CD14-positive monocyte (primary cell): ENCODE measurements around the gene GPRIN1. TPM values are rescaled to one million over a fixed set of nuclear protein-coding genes. Genes with fewer than 3 reads are reported as not detected.
"Not testable (repeated sequence)": the region's sequence is repeated elsewhere in the genome, so short reads cannot be mapped to it uniquely, and the experiment has no call there.

Source experiments
- DNase-seq, 3 donors: peaks; one replicate each; pipeline ENCODE4 v3.0.0-alpha.2; 2011 to 2022
- H2AFZ ChIP-seq: 2 replicates; pipeline ENCODE4 v1.6.0; 2012; ENCODE audit warnings: mild to moderate bottlenecking, low read depth, low read length, inconsistent platforms; ENCODE audit not compliant: insufficient read depth, poor library complexity, severe bottlenecking
- H3K27ac ChIP-seq, 2 donors: 1 replicate in 1 of 2; 2 replicates in 1 of 2; pipeline ENCODE4 v1.5.1; 2012 to 2013; ENCODE audit warnings: low read length in 2 of 2, control low read depth in 1 of 2, inconsistent platforms in 1 of 2, low read depth in 1 of 2, mild to moderate bottlenecking in 1 of 2
- H3K27me3 ChIP-seq, 2 donors: one replicate each; pipeline versions ENCODE4 v1.6.0 to v1.6.1; 2011 to 2013; ENCODE audit warnings: low read length in 2 of 2; ENCODE audit not compliant: control insufficient read depth in 2 of 2, insufficient read depth in 2 of 2
- H3K36me3 ChIP-seq, 2 donors: replicated peaks in 1 of 2; 1 replicate in 1 of 2; 2 replicates in 1 of 2; pipeline versions ENCODE4 v1.5.1 to v1.6.1; 2012 to 2013; ENCODE audit warnings: low read length in 2 of 2, control low read depth in 1 of 2, inconsistent platforms in 1 of 2, mild to moderate bottlenecking in 1 of 2; ENCODE audit not compliant: insufficient read depth in 2 of 2, control insufficient read depth in 1 of 2
- H3K4me1 ChIP-seq, 2 donors: 1 replicate in 1 of 2; 2 replicates in 1 of 2; pipeline versions ENCODE4 v1.5.1 to v1.6.1; 2012 to 2013; ENCODE audit warnings: low read length in 2 of 2, control low read depth in 1 of 2, inconsistent platforms in 1 of 2, mild to moderate bottlenecking in 1 of 2, moderate library complexity in 1 of 2; ENCODE audit not compliant: insufficient read depth in 2 of 2, control insufficient read depth in 1 of 2
- H3K4me2 ChIP-seq: replicated peaks from 2 replicates; pipeline ENCODE3; 2012; ENCODE audit warnings: low read length, moderate library complexity, mild to moderate bottlenecking; ENCODE audit not compliant: poor library complexity, severe bottlenecking; ENCODE audit errors: extremely low read depth
- H3K4me3 ChIP-seq, 3 experiments: fragments of 200-600 bp in 1 of 3; sonication (generic) in 1 of 3; replicated peaks in 1 of 3; 1 replicate in 2 of 3; 2 replicates in 1 of 3; pipeline ENCODE4 v1.5.1; 2011 to 2013; ENCODE audit warnings: low read length in 3 of 3, mild to moderate bottlenecking in 3 of 3, control low read depth in 2 of 3, low read depth in 2 of 3, inconsistent platforms in 1 of 3, moderate library complexity in 1 of 3
- H3K79me2 ChIP-seq: 2 replicates; pipeline ENCODE4 v1.6.0; 2012; ENCODE audit warnings: mild to moderate bottlenecking, control low read depth, inconsistent platforms, low read length, moderate library complexity; ENCODE audit not compliant: insufficient read depth
- H3K9ac ChIP-seq: 2 replicates; pipeline ENCODE4 v1.6.0; 2017; ENCODE audit warnings: low read length, mild to moderate bottlenecking; ENCODE audit not compliant: insufficient read depth, poor library complexity, severe bottlenecking
- H3K9me3 ChIP-seq, 2 donors: replicated peaks in 1 of 2; 1 replicate in 1 of 2; 2 replicates in 1 of 2; pipeline versions ENCODE4 v1.5.1 to v1.6.1; 2012 to 2013; ENCODE audit warnings: low read length in 2 of 2, control low read depth in 1 of 2; ENCODE audit not compliant: control insufficient read depth in 1 of 2, insufficient read depth in 1 of 2
- H4K20me1 ChIP-seq: 2 replicates; pipeline ENCODE4 v1.6.0; 2012; ENCODE audit warnings: mild to moderate bottlenecking, low read length, control low read depth, moderate library complexity; ENCODE audit not compliant: insufficient read depth
- H3K27ac Mint-ChIP-seq, 7 donors: one replicate each; pipeline ENCODE4 v1.8.0; 2020; ENCODE audit warnings: mild to moderate bottlenecking in 7 of 7, mixed read lengths in 7 of 7, moderate library complexity in 6 of 7, inconsistent platforms in 2 of 7
- H3K27me3 Mint-ChIP-seq, 3 donors: one replicate each; pipeline ENCODE4 v1.8.0; 2021 to 2022; ENCODE audit warnings: low read depth in 3 of 3, mild to moderate bottlenecking in 3 of 3, mixed read lengths in 3 of 3, moderate library complexity in 3 of 3, inconsistent platforms in 1 of 3
- H3K36me3 Mint-ChIP-seq, 2 donors: one replicate each; pipeline ENCODE4 v1.8.0; 2020; ENCODE audit warnings: mixed read lengths in 2 of 2, inconsistent platforms in 1 of 2, mild to moderate bottlenecking in 1 of 2
- H3K4me1 Mint-ChIP-seq: one replicate; pipeline ENCODE4 v1.8.0; 2020; ENCODE audit warnings: mild to moderate bottlenecking, mixed read lengths
- H3K4me3 Mint-ChIP-seq, 2 donors: one replicate each; pipeline ENCODE4 v1.8.0; 2020; ENCODE audit warnings: mild to moderate bottlenecking in 2 of 2, mixed read lengths in 2 of 2, moderate library complexity in 1 of 2
- H3K9me3 Mint-ChIP-seq, 7 donors: one replicate each; pipeline ENCODE4 v1.8.0; 2020 to 2022; ENCODE audit warnings: mixed read lengths in 7 of 7, mild to moderate bottlenecking in 6 of 7, moderate library complexity in 6 of 7, inconsistent platforms in 2 of 7
- WGBS: methylation state at CpG from one replicate; pipeline ENCODE4 v1.1.5; 2013; ENCODE audit warnings: missing lambda C conversion rate; ENCODE audit not compliant: insufficient coverage; 5-methylcytosine and 5-hydroxymethylcytosine counted together
- intact Hi-C, 2 donors: fragments of 100-400 bp; cut with micrococcal nuclease; formaldehyde crosslinking; loops; one replicate each; pipeline versions ENCODE4 v1.15.0 to v1.15.1; 2023
- polyA plus RNA-seq, 3 donors: library from polyadenylated mRNA; depleted of rRNA in 1 of 3; unstranded in 2 of 3; stranded (reverse) in 1 of 3; fragments of 300-500 nt in 2 of 3; fragments of >200 nt in 1 of 3; fragmentation: Illumina TruSeq in 2 of 3; gene quantifications; 1 replicate in 2 of 3; 2 replicates in 1 of 3; pipeline ENCODE4 v1.2.3, GENCODE V29; 2012 to 2021
- TF ChIP-seq, protein P1 (sequence below): fragments of 200-600 bp; IDR thresholded peaks from one replicate; pipeline ENCODE4 v1.8.0; 2022; ENCODE audit warnings: antibody characterized with exemption, mild to moderate bottlenecking

The GPRIN1 gene
- polyA plus RNA-seq, 3 donors = 0.05 to 0.30 (median 0.13) TPM

DNA sequence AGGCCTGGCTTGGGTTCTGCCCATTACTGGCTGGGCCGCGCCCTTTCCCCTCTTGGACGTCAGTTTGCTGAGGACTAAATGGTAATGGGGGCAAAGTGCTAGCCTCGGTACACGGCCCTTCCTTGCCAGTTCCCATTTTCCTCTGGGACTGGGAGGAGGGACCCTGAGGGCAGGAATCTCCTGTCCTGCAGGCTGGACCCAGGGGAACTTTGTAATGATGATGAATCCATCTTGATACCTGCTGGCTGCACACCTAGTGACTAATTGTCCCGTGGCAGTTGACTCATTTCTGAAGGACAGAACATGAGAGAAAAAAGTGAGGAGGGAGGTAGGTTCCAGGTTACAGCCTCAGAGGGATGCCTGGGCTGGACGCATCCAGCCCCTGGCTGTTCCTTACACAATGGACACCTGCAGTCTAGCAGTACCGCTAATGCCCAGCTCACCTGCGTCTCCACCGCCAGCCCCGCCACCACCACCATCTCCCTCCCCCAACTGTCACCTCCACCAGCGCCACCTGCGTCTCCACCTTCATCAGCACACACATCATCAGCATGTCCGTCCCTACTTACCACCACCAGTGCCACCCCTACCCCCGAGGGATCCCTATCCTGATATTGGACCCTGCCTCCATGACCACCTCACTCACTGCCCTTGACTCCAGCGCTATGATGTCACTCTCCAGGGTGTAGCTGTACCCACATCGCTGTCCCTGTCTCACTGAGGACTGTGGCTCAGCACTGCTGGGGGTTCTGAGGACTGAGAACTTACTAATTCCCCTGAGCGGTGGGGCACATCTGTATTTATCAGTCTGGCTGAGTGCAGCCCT is 56.5 kb downstream of the GPRIN1 start:
- DNase-seq = no peak
- peak overlapping the region in 4 of 7 donors; percentile 14 to 69 (median 50) for H3K27ac Mint-ChIP-seq
- WGBS = 85% methylated on average over 12 of the region's 18 CpGs
- peaks cover 17 to 34% (median 25%) of the 10 kb centered on the region in 3 donors for H3K27me3 Mint-ChIP-seq
- TF ChIP-seq, protein P1, sequence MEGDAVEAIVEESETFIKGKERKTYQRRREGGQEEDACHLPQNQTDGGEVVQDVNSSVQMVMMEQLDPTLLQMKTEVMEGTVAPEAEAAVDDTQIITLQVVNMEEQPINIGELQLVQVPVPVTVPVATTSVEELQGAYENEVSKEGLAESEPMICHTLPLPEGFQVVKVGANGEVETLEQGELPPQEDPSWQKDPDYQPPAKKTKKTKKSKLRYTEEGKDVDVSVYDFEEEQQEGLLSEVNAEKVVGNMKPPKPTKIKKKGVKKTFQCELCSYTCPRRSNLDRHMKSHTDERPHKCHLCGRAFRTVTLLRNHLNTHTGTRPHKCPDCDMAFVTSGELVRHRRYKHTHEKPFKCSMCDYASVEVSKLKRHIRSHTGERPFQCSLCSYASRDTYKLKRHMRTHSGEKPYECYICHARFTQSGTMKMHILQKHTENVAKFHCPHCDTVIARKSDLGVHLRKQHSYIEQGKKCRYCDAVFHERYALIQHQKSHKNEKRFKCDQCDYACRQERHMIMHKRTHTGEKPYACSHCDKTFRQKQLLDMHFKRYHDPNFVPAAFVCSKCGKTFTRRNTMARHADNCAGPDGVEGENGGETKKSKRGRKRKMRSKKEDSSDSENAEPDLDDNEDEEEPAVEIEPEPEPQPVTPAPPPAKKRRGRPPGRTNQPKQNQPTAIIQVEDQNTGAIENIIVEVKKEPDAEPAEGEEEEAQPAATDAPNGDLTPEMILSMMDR = no peak
- H3K4me1 Mint-ChIP-seq = peaks cover 58% of the 10 kb centered on the region
- no peak overlapping the region for H3K4me3 ChIP-seq
- no peaks in the 10 kb centered on the region for H3K9me3 ChIP-seq
- peaks cover 40 to 56% of the 10 kb centered on the region in 2 donors for H3K4me1 ChIP-seq
- intact Hi-C loops = no loop called here
- no peak overlapping the region for H3K9ac ChIP-seq
- H4K20me1 ChIP-seq = no peaks in the 10 kb centered on the region
- H3K4me3 Mint-ChIP-seq = peak overlapping the region in 1 of 2 donors; percentile 64
- peaks cover 0 to 1% (median 0%) of the 10 kb centered on the region in 7 donors for H3K9me3 Mint-ChIP-seq
- peaks cover 0 to 4% of the 10 kb centered on the region in 2 donors for H3K27me3 ChIP-seq
- no peaks in the 10 kb centered on the region for H3K36me3 ChIP-seq
- no peak overlapping the region for H3K27ac ChIP-seq
- no peaks in the 10 kb centered on the region for H3K79me2 ChIP-seq
- H2AFZ ChIP-seq = no peak overlapping the region
- no peaks in the 10 kb centered on the region for H3K36me3 Mint-ChIP-seq
- H3K4me2 ChIP-seq = no peak overlapping the region

DNA sequence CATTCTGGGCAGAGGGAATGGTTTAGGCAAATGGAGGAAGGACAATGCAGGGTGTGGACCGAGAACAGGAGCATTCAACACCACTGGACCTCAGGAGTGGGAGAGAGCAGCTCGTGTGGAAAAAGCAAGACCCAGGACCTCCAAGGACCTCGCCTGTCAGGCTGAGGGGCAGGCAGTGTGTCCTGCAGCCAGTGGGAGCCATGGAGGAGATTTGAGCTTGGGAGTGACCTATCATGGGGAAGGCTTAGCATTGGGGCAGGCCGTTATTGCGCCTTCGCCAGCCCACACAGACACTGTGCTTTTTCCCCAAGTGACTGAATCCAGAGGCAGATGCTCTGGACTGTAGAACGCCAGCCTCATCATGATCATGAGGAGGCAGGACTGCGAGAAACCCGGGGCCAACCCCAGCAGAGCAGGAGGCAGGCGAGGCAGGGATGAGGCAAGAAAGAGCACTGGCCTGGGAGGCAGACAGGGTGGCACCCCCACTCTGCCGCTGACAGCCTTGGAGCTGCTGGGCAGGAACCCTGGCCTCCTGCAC is 57.6 kb downstream of the GPRIN1 start:
- Mint-ChIP-seq H3K27ac (peak overlapping the region in 1 of 7 donors; percentile 52), H3K4me3 (peak overlapping the region in 1 of 2 donors; percentile 46), H3K27me3 (peaks cover 17 to 33% (median 25%) of the 10 kb centered on the region in 3 donors), H3K4me1 (peaks cover 68% of the 10 kb centered on the region), H3K36me3 (no peaks in the 10 kb centered on the region), H3K9me3 (no peaks in the 10 kb centered on the region)
- no peak for DNase-seq
- H3K27ac ChIP-seq = no peak overlapping the region
- no peaks in the 10 kb centered on the region for H3K79me2 ChIP-seq
- intact Hi-C loops = no loop called here
- WGBS = 92% methylated on average over 11 of the region's 11 CpGs
- peaks cover 49 to 66% of the 10 kb centered on the region in 2 donors for H3K4me1 ChIP-seq
- no peak overlapping the region for H3K4me2 ChIP-seq
- no peaks in the 10 kb centered on the region for H3K36me3 ChIP-seq
- peaks cover 0 to 4% of the 10 kb centered on the region in 2 donors for H3K27me3 ChIP-seq
- no peak overlapping the region for H2AFZ ChIP-seq
- H3K9ac ChIP-seq = no peak overlapping the region
- no peak overlapping the region for H3K4me3 ChIP-seq
- no peaks in the 10 kb centered on the region for H4K20me1 ChIP-seq
- H3K9me3 ChIP-seq = no peaks in the 10 kb centered on the region
- TF ChIP-seq, protein P1 = no peak

DNA sequence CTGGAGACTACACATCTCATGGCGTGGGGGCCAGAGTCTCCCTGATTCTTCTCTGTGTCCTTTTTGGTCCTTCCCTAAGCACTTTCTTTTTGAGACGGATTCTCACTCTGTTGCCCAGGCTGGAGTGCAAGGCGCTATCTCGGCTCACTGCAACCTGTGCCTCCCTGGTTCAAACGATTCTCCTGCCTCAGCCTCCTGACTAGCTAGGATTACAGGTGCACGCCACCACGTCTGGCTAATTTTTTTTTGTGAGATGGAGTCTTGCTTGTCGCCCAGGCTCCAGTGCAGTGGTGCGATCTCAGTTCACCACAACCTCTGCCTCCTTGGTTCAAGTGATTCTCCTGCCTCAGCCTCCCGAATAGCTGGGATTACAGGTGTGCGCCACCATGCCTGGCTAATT is 59.0 kb downstream of the GPRIN1 start:
- not testable (repeated sequence) for H3K27ac Mint-ChIP-seq
- peaks cover 61% of the 10 kb centered on the region for H3K4me1 Mint-ChIP-seq

More for the DNA sequence above, 59.0 kb downstream of the GPRIN1 start:
- Histone ChIP-seq H2AFZ (peak overlapping the region; percentile 8), H3K4me3 (peak overlapping the region in 1 of 3 experiments; percentile 49), H3K4me1 (peaks cover 45 to 54% of the 10 kb centered on the region in 2 donors), H3K4me2 (peak overlapping the region; percentile 64)
- H3K9ac ChIP-seq, intact Hi-C loops, H4K20me1 ChIP-seq, H3K79me2 ChIP-seq, H3K36me3 Mint-ChIP-seq, H3K27me3 ChIP-seq, H3K9me3 ChIP-seq, H3K9me3 Mint-ChIP-seq, H3K36me3 ChIP-seq, DNase-seq, H3K27ac ChIP-seq: not testable (repeated sequence)
- 80% methylated on average over 6 of the region's 11 CpGs for WGBS
- Mint-ChIP-seq H3K4me3 (peak overlapping the region; percentile 27 to 72), H3K27me3 (peaks cover 18 to 33% (median 23%) of the 10 kb centered on the region in 3 donors)
